ENCODE data around the gene B3GLCT.

DNA sequence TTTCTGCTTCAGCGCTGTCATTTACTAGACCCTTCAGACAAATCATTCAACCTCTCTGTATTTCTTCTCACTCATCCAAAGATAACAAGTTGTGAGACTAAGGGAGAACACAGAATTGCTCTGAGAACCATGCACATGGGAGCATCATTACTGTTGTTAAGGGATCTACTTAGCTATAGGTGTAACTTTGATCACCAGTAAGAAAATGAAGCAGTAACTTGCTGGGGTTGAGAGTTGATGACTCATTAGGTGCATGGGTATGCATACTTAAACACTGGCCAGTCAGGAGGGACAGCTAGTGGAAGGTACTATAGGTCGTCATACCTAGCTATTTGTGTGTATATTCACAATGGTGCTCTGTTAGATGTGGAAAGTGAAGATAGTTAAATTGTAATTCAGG is 61.5 kb downstream of the B3GLCT start:
- TF ChIP-seq POLR2A (IDR thresholded peaks at IDR 0.05) (no peak), EP300 (IDR thresholded peaks at IDR 0.05) (no peak)
- TF ChIP-seq, protein P1, sequence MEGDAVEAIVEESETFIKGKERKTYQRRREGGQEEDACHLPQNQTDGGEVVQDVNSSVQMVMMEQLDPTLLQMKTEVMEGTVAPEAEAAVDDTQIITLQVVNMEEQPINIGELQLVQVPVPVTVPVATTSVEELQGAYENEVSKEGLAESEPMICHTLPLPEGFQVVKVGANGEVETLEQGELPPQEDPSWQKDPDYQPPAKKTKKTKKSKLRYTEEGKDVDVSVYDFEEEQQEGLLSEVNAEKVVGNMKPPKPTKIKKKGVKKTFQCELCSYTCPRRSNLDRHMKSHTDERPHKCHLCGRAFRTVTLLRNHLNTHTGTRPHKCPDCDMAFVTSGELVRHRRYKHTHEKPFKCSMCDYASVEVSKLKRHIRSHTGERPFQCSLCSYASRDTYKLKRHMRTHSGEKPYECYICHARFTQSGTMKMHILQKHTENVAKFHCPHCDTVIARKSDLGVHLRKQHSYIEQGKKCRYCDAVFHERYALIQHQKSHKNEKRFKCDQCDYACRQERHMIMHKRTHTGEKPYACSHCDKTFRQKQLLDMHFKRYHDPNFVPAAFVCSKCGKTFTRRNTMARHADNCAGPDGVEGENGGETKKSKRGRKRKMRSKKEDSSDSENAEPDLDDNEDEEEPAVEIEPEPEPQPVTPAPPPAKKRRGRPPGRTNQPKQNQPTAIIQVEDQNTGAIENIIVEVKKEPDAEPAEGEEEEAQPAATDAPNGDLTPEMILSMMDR (IDR thresholded peaks at IDR 0.05), result no peak

Data from ovary (tissue), 3 donors.